Endothelial cell of umbilical vein (primary cell): ENCODE results near the gene MTRF1.

Source experiments
- EZH2 ChIP-seq: IDR thresholded peaks from 2 replicates; pipeline ENCODE4 v1.6.1; 2012; ENCODE audit warnings: borderline replicate concordance, low read depth, mild to moderate bottlenecking, moderate library complexity, low read length, inconsistent platforms; ENCODE audit not compliant: severe bottlenecking
- FOS ChIP-seq: IDR thresholded peaks from 2 replicates; pipeline ENCODE4 v1.6.1; 2011; ENCODE audit warnings: mild to moderate bottlenecking, low read length, moderate library complexity, borderline replicate concordance; ENCODE audit not compliant: insufficient read depth
- GATA2 ChIP-seq: IDR thresholded peaks from 2 replicates; pipeline ENCODE4 v1.7.0; 2011; ENCODE audit warnings: low read depth, mild to moderate bottlenecking, moderate library complexity, mixed read lengths, low read length; ENCODE audit not compliant: insufficient read length, insufficient read depth
- JUN ChIP-seq: IDR thresholded peaks from 2 replicates; pipeline ENCODE4 v1.6.1; 2011; ENCODE audit warnings: borderline replicate concordance, low read depth; ENCODE audit not compliant: insufficient read length, insufficient read depth
- MAX ChIP-seq: IDR thresholded peaks from 2 replicates; pipeline ENCODE4 v1.6.1; 2011; ENCODE audit not compliant: insufficient read depth, insufficient read length
- MYC ChIP-seq: IDR thresholded peaks from one replicate; pipeline ENCODE4 v1.6.1; 2011; ENCODE audit warnings: mild to moderate bottlenecking, low read depth, low read length
- POLR2A ChIP-seq: IDR thresholded peaks from 2 replicates; pipeline ENCODE4 v1.6.1; 2012; ENCODE audit warnings: low read depth, mild to moderate bottlenecking, control low read depth, low read length
- POLR2AphosphoS5 ChIP-seq: IDR thresholded peaks from 2 replicates; pipeline ENCODE4 v1.6.1; 2012; ENCODE audit warnings: low read depth, mild to moderate bottlenecking, control low read depth, low read length, moderate library complexity; ENCODE audit not compliant: insufficient read depth
- TF ChIP-seq, protein P1 (sequence below), 2 donors: IDR thresholded peaks; 1 replicate in 1 of 2; 2 replicates in 1 of 2; pipeline ENCODE4 v1.5.1; 2011; ENCODE audit warnings: low read length in 2 of 2, mild to moderate bottlenecking in 2 of 2, moderate library complexity in 2 of 2, control low read depth in 1 of 2, inconsistent platforms in 1 of 2, low read depth in 1 of 2; ENCODE audit not compliant: insufficient read depth in 1 of 2; ENCODE audit errors: extremely low read depth in 1 of 2

GRCh38 chr13:41177616-41178015, 85.8 kb downstream of the MTRF1 start:
- TF ChIP-seq JUN (no peak), MAX (no peak), GATA2 (no peak), POLR2A (no peak), POLR2AphosphoS5 (no peak), EZH2 (no peak), MYC (no peak), FOS (no peak)
- TF ChIP-seq, protein P1, sequence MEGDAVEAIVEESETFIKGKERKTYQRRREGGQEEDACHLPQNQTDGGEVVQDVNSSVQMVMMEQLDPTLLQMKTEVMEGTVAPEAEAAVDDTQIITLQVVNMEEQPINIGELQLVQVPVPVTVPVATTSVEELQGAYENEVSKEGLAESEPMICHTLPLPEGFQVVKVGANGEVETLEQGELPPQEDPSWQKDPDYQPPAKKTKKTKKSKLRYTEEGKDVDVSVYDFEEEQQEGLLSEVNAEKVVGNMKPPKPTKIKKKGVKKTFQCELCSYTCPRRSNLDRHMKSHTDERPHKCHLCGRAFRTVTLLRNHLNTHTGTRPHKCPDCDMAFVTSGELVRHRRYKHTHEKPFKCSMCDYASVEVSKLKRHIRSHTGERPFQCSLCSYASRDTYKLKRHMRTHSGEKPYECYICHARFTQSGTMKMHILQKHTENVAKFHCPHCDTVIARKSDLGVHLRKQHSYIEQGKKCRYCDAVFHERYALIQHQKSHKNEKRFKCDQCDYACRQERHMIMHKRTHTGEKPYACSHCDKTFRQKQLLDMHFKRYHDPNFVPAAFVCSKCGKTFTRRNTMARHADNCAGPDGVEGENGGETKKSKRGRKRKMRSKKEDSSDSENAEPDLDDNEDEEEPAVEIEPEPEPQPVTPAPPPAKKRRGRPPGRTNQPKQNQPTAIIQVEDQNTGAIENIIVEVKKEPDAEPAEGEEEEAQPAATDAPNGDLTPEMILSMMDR (IDR thresholded peaks at IDR 0.05; ENCODE audit: extremely low read depth in 1 of 2, insufficient read depth in 1 of 2, low read depth in 1 of 2, low read length in 2 of 2) = no peak
